BE2C (cell line): ENCODE measurements around the gene NR2C1.

Source experiments
- DNase-seq: peaks from one replicate; pipeline ENCODE4 v3.0.0-alpha.2; 2020
- H3K27me3 ChIP-seq: fragments of 250-450 bp; sonication (Bioruptor Pico); 2 replicates; pipeline ENCODE4 v1.5.1; 2020; ENCODE audit warnings: mild to moderate bottlenecking
- H3K36me3 ChIP-seq: fragments of 250-450 bp; sonication (Bioruptor Pico); 2 replicates; pipeline ENCODE4 v1.5.1; 2020; ENCODE audit warnings: mild to moderate bottlenecking
- H3K4me1 ChIP-seq: fragments of 250-450 bp; sonication (Bioruptor Pico); 2 replicates; pipeline ENCODE4 v1.5.1; 2020
- H3K4me3 ChIP-seq: 2 replicates; pipeline ENCODE4 v1.5.1; 2011; ENCODE audit warnings: low read depth, low read length
- H3K9me3 ChIP-seq: fragments of 250-450 bp; sonication (Bioruptor Pico); 2 replicates; pipeline ENCODE4 v1.5.1; 2020
- CTCF ChIP-seq: IDR thresholded peaks from 2 replicates; pipeline ENCODE4 v1.5.1; 2012; ENCODE audit warnings: mild to moderate bottlenecking, low read depth, low read length

The NR2C1 gene

GRCh38 chr12:95022477-95022876 is 50.9 kb downstream of the NR2C1 start:
- H3K4me3 ChIP-seq: no peak overlapping the region
- H3K4me1 ChIP-seq: no peaks in the 10 kb centered on the region
- no peak for DNase-seq
- TF ChIP-seq CTCF: no peak
- no peaks in the 10 kb centered on the region for H3K9me3 ChIP-seq
- peaks cover 4% of the 10 kb centered on the region; the same call in 1 of the 2 replicates for H3K36me3 ChIP-seq
- no peaks in the 10 kb centered on the region for H3K27me3 ChIP-seq

- TF ChIP-seq CTCF: no peak
- DNase-seq: no peak
- H3K4me3 ChIP-seq: no peak overlapping the region
- H3K9me3 ChIP-seq: no peaks in the 10 kb centered on the region
- H3K4me1 ChIP-seq: no peaks in the 10 kb centered on the region
- H3K36me3 ChIP-seq: no peaks in the 10 kb centered on the region
- H3K27me3 ChIP-seq: no peaks in the 10 kb centered on the region
Measured at GRCh38 chr12:95017482-95017881, 55.9 kb downstream of the NR2C1 start.

DNA sequence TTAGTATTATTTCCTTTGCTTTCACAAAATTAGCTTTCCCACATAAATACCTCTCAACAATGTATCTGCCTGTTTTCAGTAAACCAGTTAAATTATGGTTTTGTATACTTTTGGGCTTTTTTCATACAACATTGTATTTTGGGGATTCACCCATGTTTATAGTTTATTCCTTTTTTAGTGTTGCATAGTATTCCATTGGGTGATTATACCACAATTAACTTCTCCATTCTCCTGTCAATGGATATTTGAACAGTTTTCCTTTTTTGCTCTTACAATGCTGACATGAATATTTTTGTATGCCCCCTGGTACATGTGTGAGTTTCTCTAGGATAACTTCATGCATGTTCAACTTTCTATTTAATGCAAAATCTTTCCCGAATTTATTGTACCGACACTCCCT is 57.3 kb downstream of the NR2C1 start:
- no peaks in the 10 kb centered on the region for H3K9me3 ChIP-seq
- no peaks in the 10 kb centered on the region for H3K4me1 ChIP-seq
- TF ChIP-seq CTCF: no peak
- H3K36me3 ChIP-seq: no peaks in the 10 kb centered on the region
- no peak overlapping the region for H3K4me3 ChIP-seq
- no peak for DNase-seq
- no peaks in the 10 kb centered on the region for H3K27me3 ChIP-seq

DNA sequence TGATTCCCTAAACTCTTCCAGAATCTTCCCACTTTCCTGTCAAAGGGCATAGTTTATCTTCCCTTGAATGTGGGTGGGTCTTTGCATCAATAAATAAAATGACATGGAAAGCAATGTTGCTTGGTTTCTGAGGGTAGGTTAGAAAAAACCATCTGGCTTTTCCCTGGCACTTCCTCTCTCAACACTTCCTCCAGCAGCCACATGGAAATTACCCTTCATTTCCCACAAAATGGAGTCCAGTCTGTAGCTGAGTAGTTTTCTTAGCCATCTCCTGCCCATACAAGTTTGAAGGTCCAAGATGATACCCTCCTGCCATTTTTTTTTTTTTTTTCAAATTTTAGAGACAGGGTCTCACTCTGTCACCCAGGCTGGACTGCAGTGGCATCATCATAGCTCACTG is 58.9 kb downstream of the NR2C1 start:
- TF ChIP-seq CTCF: no peak
- Histone ChIP-seq H3K9me3 (no peaks in the 10 kb centered on the region), H3K4me1 (no peaks in the 10 kb centered on the region), H3K4me3 (no peak overlapping the region), H3K36me3 (no peaks in the 10 kb centered on the region), H3K27me3 (no peaks in the 10 kb centered on the region)
- DNase-seq: no peak

- Histone ChIP-seq H3K4me1 (no peaks in the 10 kb centered on the region), H3K27me3 (no peaks in the 10 kb centered on the region), H3K9me3 (no peaks in the 10 kb centered on the region), H3K4me3 (no peak overlapping the region), H3K36me3 (peaks cover 6% of the 10 kb centered on the region; the same call in 1 of the 2 replicates)
- TF ChIP-seq CTCF: no peak
- DNase-seq: no peak
Measured at GRCh38 chr12:95006206-95006605, 67.2 kb downstream of the NR2C1 start.

DNA sequence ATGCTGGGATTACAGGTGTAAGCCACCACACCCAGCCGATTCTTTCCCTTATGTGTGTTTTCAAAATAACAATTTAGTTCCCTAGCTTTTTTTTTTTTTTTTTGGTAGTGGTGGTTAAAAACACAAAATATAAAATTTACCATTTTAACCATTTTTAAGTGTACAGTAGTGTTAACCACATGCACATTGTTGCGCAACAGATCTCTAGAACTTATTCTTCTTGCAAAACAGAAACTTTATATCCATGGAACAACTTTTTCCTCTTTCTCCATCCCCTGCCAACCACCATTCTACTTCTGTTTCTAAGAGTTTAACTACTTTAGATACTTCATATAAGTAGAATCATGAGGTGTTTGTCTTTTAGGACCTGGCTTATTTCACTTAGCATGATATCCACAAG is 68.8 kb downstream of the NR2C1 start:
- DNase-seq: no peak
- no peak for TF ChIP-seq CTCF
- Histone ChIP-seq H3K4me3 (no peak overlapping the region), H3K9me3 (no peaks in the 10 kb centered on the region), H3K4me1 (no peaks in the 10 kb centered on the region), H3K36me3 (peaks cover 12% of the 10 kb centered on the region; the same call in 1 of the 2 replicates), H3K27me3 (no peaks in the 10 kb centered on the region)
